ENCODE results near the gene ADAM19.

Gene ADAM19

DNA sequence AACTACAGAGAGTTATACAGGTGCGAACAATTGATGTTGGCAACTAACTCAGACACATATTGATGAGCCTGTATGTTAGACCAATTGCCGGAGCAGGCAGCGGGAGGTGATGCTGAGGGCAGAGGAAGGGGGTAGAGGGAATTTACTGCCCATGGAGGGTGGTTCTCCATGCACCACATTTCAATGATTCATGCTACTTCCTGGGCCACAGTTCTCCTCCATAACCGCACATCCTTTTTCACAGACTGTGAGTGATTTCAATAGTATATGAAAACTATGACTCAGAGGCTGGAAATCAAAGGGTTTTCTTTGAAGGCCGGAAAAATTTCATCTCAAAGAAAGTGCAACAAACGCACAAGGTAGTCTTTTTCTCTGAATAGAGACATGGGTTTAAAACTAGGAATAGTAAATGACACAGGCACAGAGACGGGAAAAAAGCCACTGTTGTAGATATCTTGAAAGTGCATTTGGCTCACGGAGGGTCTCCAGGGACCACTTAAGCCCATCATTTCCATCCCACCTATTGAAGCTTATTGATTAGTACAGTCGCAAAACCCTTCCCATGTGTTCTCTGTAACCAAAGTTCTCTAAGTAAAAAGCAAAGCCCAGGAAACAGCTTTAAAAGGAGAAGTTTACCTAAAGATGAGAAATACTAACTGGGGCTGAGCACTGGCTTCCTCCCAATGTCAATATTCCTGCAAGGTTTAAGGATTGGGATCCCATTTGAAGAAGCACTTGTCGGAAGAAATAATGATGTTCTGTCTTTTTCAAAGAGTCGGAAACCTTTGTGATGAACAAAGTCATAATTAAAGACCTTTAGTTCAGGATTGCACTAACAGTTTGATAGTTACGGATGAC is 28.0 kb upstream of the ADAM19 start:
- FAIRE-seq, result peak; percentile 94
- peak; percentile 53 for DNase-seq (ENCODE audit: insufficient read length, low spot score)
- no peak for TF ChIP-seq POLR2A (IDR thresholded peaks at IDR 0.05; ENCODE audit: low read depth, low read length)

DNA sequence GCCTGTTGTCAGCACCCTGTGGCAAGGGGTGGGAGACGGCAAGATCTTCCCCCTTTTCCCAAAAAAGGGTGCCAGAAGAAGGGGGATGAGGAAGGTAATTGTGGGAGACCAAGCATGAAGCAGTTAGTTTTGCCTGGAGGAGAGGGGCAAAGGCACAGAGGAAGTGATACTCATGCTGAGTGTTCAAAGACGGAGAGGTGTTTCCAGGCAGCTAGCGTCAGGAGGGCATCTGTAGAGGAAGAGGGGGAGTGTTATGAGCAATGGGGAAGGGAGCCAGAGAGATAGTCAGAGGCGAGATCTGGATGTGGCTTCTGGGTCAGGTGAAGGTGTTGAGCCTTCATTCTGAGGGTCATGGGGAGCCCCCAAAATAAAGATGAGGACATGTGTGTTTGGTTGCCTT is 26.9 kb upstream of the ADAM19 start:
- peak; percentile 70 for FAIRE-seq
- peak; percentile 16 for DNase-seq (ENCODE audit: insufficient read length, low spot score)
- no peak for TF ChIP-seq POLR2A (IDR thresholded peaks at IDR 0.05; ENCODE audit: low read depth, low read length)

DNA sequence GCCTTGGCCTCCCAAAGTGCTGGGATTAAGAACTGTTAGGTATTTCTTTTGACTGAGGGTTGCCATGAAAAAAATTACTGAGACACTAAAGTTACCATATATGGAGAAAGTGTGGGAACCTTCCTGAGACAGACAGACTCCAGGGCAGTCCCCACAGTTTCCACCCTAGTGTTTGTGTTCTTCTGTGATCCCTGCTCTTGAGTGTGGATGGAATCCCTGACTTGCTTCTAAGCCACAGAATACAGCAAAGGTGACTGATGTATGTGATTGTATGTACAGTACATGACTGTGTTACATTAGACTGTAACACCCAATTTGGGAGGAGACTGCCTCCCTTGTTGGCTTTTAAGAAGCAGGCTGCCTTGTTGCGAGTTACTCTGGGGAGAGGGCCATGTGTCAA is 24.7 kb upstream of the ADAM19 start:
- no peak for FAIRE-seq

DNA sequence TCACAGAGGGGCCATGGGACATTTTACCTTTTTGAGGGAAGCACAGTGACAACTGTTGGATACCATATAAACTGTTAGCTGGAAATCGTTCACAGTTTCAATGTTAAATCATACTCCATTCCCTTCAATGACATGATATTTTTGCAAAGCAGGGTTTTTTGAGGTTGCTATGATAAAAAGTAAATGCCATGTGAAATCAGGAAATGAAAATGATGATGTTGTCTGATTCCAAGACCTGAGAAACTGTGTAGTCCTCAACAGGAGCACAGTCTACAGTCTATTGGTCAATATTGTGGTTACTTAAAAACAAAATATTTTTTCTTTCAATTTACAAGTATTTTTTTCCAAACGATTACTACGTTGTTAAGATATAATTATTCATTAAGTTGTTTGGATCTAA is 24.0 kb upstream of the ADAM19 start:
- no peak for DNase-seq (ENCODE audit: insufficient read length, low spot score)
- no peak for TF ChIP-seq POLR2A (IDR thresholded peaks at IDR 0.05; ENCODE audit: low read depth, low read length)
- FAIRE-seq, result no peak

More for the DNA sequence above, 24.7 kb upstream of the ADAM19 start:
- TF ChIP-seq POLR2A (IDR thresholded peaks at IDR 0.05; ENCODE audit: low read depth, low read length), result no peak
- DNase-seq (ENCODE audit: insufficient read length, low spot score), result no peak

DNA sequence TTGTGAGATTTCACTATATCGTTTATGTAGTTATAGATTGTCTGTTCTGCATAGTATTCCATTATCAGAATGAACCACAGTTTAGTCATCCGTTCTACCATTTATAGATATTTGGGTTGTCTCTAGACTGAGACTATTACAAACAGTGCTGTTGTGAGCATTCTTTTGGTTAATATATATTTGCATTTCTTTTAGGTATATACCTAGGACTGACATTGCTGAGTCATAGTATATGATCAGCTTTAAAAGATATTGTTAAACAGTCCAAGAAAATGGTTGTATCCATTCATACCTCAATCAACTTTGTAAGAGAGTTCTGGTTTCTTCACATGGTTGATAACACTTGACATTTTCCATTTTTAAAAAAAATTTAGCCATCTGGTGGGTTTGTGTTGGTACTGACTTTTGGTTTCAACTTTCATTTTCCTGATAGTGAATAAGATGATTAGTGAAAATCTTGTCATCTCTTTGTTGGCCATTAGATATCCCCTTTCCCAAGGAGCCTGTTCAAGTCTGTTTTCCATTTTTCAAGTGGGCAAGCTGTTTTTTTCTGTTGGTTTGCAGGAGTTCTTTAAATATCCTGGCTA is 22.9 kb upstream of the ADAM19 start:
- FAIRE-seq (no peak), DNase-seq (ENCODE audit: insufficient read length, low spot score) (no peak)
- no peak for TF ChIP-seq POLR2A (IDR thresholded peaks at IDR 0.05; ENCODE audit: low read depth, low read length)

DNA sequence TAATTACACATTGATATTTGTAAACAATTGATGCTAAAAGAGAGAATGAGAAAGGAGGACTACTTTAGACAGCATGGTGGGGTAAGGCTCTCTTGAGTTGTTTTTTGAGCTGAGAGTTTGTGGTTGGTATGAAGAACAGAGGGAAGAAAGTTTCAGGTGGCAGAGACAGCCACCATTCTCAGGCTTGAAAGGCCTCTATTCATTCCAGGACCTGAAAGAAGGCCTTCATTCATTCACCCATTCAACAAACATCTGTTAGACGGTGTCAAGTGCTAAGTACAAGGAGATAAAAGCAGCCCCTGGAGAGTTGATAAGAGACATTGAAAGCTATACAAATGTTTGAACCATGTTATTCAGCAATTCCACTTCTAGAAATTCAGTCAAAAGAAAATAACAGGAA is 21.7 kb upstream of the ADAM19 start:
- DNase-seq (ENCODE audit: insufficient read length, low spot score), result no peak
- no peak for FAIRE-seq
- TF ChIP-seq POLR2A (IDR thresholded peaks at IDR 0.05; ENCODE audit: low read depth, low read length), result no peak

DNA sequence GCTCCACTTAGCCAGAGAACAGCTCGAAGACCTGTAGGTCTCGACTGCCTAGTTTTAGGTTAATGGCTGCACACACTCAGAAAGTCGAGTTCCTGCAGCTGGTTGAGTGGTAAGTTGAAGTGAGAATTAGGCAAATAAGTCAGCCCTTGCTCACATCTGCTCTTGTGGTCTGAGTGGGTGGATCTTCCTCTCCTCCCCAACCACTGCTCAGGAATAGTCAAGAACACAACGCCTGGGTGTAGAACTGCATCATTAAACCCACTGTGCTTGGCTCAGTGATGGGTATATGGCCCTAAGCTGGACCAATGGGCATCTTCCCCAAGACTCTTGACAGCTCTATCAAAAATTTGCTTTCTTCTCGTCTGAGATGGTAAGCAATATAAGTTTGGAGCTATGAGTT is 20.9 kb upstream of the ADAM19 start:
- DNase-seq (ENCODE audit: insufficient read length, low spot score) (no peak), FAIRE-seq (no peak)
- TF ChIP-seq POLR2A (IDR thresholded peaks at IDR 0.05; ENCODE audit: low read depth, low read length), result no peak

DNA sequence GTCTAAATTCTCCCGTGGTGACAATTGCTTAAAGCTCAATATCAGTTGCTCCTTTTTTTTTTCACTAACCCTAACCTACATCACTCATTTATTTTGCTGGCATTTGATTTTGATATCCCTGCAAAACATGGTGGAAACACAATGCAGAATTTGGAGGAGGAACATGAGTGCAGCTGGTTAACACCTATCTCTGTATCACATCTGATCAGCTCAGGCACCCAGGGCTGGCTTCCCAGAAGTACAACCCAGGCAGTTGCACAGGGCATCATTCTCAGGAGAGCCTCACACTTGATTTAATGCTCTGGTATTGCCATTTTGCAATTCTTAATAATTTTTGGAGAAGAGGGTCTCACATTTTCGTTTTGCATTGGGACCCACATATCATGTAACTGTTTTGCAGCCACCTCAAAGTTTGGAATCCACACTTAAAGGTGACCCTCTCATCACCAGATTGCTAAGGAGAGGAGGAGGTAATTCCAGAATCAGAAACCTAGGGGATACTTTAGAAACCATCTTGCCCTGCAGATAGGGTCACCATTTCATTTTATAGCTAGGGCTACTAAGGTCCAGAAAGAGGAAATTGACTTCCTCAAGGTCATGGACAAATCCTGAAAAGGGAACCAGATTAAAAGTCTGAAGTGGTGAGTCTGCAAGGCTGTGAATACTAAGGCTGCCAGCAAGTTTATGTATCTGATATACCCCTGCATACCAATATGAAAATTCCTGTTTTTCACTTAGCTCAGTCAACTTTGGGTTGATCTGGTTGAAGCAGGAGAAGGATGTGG is 19.3 kb upstream of the ADAM19 start:
- DNase-seq (ENCODE audit: insufficient read length, low spot score), result no peak
- no peak for TF ChIP-seq POLR2A (IDR thresholded peaks at IDR 0.05; ENCODE audit: low read depth, low read length)
- FAIRE-seq, result no peak

DNA sequence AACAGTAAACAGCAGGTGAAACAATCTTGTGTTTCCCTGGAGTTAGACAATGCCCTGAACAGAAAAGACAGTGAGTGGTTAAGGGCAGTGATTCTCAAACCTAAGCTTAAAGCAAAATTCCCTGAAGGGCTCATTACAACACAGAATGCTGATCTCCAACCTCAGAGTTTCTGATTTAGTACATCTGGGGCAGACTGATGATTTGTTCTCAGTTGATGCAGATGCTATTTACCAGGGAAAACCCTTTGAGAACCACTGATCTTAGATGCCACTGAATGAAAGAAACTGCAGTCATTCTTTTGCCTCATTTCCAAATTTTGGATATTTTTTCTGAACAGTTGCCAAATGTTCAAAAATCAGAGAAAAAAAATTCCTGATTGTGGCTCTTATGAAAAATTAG is 18.7 kb upstream of the ADAM19 start:
- TF ChIP-seq POLR2A (IDR thresholded peaks at IDR 0.05; ENCODE audit: low read depth, low read length), result no peak
- peak; percentile 62 for FAIRE-seq
- DNase-seq (ENCODE audit: insufficient read length, low spot score), result no peak

DNA sequence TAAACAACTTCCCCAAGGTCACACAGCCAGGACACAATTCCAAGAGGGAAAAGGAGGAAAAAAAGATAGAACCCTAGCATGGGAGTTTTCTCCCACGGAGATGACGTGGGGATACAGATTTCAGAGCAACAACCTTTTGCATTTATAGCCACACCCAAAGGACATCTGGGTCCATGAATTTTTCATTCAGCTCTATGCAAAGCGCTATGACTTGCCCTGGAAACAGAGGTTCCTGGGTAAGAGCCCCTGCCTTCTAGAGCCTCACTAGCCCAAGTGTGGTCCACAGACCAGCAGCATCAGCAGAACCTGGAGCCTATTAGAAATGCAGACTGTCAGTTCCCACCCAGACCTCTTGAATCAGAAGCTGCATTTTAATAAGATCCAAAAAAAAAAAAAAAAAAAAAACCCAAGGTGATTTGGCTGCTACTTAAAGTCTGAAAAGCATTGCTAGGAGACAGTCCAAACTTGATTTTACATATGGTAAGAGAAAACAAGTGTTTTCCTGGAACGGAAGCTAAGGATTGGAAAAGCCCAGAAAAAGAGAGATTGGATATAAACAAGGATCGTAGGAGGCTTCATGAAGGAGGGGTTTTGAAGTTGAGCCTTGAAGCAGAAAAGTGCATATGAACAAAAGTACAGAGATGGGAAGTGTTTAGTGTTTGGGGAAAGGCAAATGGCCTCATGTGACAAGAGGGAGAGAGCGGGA is 17.6 kb upstream of the ADAM19 start:
- DNase-seq (ENCODE audit: insufficient read length, low spot score) (no peak), FAIRE-seq (no peak)
- no peak for TF ChIP-seq POLR2A (IDR thresholded peaks at IDR 0.05; ENCODE audit: low read depth, low read length)

DNA sequence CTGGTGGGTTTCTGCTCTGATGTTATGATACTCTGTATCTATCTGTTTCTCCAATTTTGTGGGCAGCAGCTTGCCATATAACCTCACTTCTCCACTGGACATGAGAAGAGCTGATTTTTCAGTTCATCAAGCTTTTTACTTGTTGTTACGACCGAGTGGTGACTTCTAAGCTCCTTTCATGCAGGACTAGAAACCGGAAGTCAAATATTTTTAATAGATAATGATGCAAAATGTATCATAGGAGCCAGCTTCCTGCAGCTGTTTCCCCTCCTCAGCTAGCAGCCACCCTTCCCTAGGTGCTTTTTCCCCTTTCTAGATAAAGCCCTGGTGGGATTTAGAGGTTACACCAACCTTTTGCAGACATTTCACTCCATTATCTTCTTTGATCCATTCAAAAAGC is 17.0 kb upstream of the ADAM19 start:
- no peak for TF ChIP-seq POLR2A (IDR thresholded peaks at IDR 0.05; ENCODE audit: low read depth, low read length)
- no peak for FAIRE-seq
- no peak for DNase-seq (ENCODE audit: insufficient read length, low spot score)

DNA sequence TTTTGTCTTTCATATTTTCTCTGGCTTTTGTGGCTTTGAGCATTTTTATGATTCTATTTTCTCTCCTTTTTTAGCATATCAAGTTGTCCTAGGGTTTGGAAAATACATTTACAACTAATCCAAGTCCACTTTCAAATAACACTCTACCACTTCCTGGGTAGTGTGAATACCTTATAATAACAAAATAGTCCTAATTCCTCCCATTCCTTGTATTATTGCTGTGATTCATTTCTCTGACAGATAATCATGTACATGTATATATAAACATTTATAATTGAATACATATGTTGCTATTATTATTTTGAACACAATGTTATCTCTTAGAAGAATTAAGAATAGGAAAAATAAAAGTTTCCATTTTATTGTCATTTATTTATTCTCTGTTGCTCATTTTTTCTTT is 14.9 kb upstream of the ADAM19 start:
- TF ChIP-seq POLR2A (IDR thresholded peaks at IDR 0.05; ENCODE audit: low read depth, low read length), result no peak
- no peak for FAIRE-seq
- DNase-seq (ENCODE audit: insufficient read length, low spot score), result no peak

DNA sequence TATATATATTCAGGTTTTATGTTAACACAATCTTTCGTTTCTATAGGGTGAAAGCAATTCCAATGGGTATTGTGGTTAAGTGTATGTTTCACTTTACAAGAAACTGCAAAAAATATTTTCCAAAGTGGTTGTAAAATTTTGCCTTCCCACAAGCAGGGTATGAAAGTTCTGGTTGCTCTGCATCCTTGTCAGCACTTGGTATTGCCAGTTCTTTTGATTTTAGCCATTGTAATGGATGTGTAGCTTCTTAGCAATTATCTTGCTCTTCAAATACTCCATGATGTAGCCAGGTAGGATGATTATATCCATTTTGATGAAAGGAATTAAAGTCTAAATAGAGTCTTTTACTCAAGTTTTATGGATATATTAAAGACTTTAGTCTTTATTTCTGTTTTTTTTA is 9.1 kb upstream of the ADAM19 start:
- TF ChIP-seq POLR2A (IDR thresholded peaks at IDR 0.05; ENCODE audit: low read depth, low read length), result no peak
- FAIRE-seq, result no peak
- no peak for DNase-seq (ENCODE audit: insufficient read length, low spot score)
